Measurements from ENCODE around the gene HSD3B7.

The HSD3B7 gene

GRCh38 chr16:31036691-31037090 lies 51.7 kb downstream of the HSD3B7 start:
- no peak overlapping the region for H3K27ac ChIP-seq
- H3K9me3 ChIP-seq: no peaks in the 10 kb centered on the region
- H3K36me3 ChIP-seq: peaks cover 36 to 60% (median 58%) of the 10 kb centered on the region in 3 donors
- no peaks in the 10 kb centered on the region for H3K27me3 ChIP-seq
- no peak for DNase-seq
- H3K4me3 ChIP-seq: no peak overlapping the region
- TF ChIP-seq, protein P1, sequence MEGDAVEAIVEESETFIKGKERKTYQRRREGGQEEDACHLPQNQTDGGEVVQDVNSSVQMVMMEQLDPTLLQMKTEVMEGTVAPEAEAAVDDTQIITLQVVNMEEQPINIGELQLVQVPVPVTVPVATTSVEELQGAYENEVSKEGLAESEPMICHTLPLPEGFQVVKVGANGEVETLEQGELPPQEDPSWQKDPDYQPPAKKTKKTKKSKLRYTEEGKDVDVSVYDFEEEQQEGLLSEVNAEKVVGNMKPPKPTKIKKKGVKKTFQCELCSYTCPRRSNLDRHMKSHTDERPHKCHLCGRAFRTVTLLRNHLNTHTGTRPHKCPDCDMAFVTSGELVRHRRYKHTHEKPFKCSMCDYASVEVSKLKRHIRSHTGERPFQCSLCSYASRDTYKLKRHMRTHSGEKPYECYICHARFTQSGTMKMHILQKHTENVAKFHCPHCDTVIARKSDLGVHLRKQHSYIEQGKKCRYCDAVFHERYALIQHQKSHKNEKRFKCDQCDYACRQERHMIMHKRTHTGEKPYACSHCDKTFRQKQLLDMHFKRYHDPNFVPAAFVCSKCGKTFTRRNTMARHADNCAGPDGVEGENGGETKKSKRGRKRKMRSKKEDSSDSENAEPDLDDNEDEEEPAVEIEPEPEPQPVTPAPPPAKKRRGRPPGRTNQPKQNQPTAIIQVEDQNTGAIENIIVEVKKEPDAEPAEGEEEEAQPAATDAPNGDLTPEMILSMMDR (IDR thresholded peaks at IDR 0.05): no peak
- peaks cover 0 to 22% (median 12%) of the 10 kb centered on the region in 4 donors for H3K4me1 ChIP-seq
- intact Hi-C loops (cut with DNase I; ENCODE audit: low total_unique reads): no loop called here
